ENCODE measurements around the gene DDX41.
"Not testable (repeated sequence)": the region's sequence is repeated elsewhere in the genome, so short reads cannot be mapped to it uniquely, and the experiment has no call there.

The DDX41 gene

GRCh38 chr5:177537389-177538361, 20.9 kb upstream of the DDX41 start:
- no peak for DNase-seq (ENCODE audit: low read depth in 1 of 2, low spot score in 1 of 2)

- no peak for DNase-seq (ENCODE audit: low read depth in 1 of 2, low spot score in 1 of 2)
Measured at GRCh38 chr5:177536386-177536785, 19.6 kb upstream of the DDX41 start.

- no peak for DNase-seq (ENCODE audit: low read depth in 1 of 2, low spot score in 1 of 2)
Measured at GRCh38 chr5:177535125-177535524, 18.4 kb upstream of the DDX41 start.

- DNase-seq (ENCODE audit: low read depth in 1 of 2, low spot score in 1 of 2) = not testable (repeated sequence)
Measured at GRCh38 chr5:177534433-177534832, 17.7 kb upstream of the DDX41 start.

GRCh38 chr5:177531209-177531940, 14.6 kb upstream of the DDX41 start:
- DNase-seq (ENCODE audit: low read depth in 1 of 2, low spot score in 1 of 2) = no peak

GRCh38 chr5:177530638-177531037, 13.9 kb upstream of the DDX41 start:
- DNase-seq (ENCODE audit: low read depth in 1 of 2, low spot score in 1 of 2) = no peak

- no peak for DNase-seq (ENCODE audit: low read depth in 1 of 2, low spot score in 1 of 2)
Measured at GRCh38 chr5:177529247-177530203, 12.8 kb upstream of the DDX41 start.

- no peak for DNase-seq (ENCODE audit: low read depth in 1 of 2, low spot score in 1 of 2)
Measured at GRCh38 chr5:177528631-177529030, 11.9 kb upstream of the DDX41 start.

- no peak for DNase-seq (ENCODE audit: low read depth in 1 of 2, low spot score in 1 of 2)
Measured at GRCh38 chr5:177527595-177527994, 10.8 kb upstream of the DDX41 start.

GRCh38 chr5:177526791-177527190, 10.0 kb upstream of the DDX41 start:
- no peak for DNase-seq (ENCODE audit: low read depth in 1 of 2, low spot score in 1 of 2)

GRCh38 chr5:177526191-177526590, 9.4 kb upstream of the DDX41 start:
- DNase-seq (ENCODE audit: low read depth in 1 of 2, low spot score in 1 of 2) = no peak

- no peak for DNase-seq (ENCODE audit: low read depth in 1 of 2, low spot score in 1 of 2)
Measured at GRCh38 chr5:177524941-177525655, 8.3 kb upstream of the DDX41 start.

GRCh38 chr5:177524539-177524900, 7.8 kb upstream of the DDX41 start:
- DNase-seq (ENCODE audit: low read depth in 1 of 2, low spot score in 1 of 2) = no peak

- no peak for DNase-seq (ENCODE audit: low read depth in 1 of 2, low spot score in 1 of 2)
Measured at GRCh38 chr5:177523711-177524538, 7.2 kb upstream of the DDX41 start.

GRCh38 chr5:177520916-177521513, 4.3 kb upstream of the DDX41 start:
- no peak for DNase-seq (ENCODE audit: low read depth in 1 of 2, low spot score in 1 of 2)

GRCh38 chr5:177520271-177520670, 3.5 kb upstream of the DDX41 start:
- no peak for DNase-seq (ENCODE audit: low read depth in 1 of 2, low spot score in 1 of 2)

- no peak for DNase-seq (ENCODE audit: low read depth in 1 of 2, low spot score in 1 of 2)
Measured at GRCh38 chr5:177519463-177520235, 2.9 kb upstream of the DDX41 start.

GRCh38 chr5:177515580-177515979, 1.2 kb downstream of the DDX41 start:
- DNase-seq (ENCODE audit: low read depth in 1 of 2, low spot score in 1 of 2) = no peak
